ENCODE measurements around the gene RPS15.

GRCh38 chr19:1437609-1438008, 587 bp upstream of the RPS15 start:
- TF ChIP-seq ZNF274 (IDR thresholded peaks at IDR 0.05; ENCODE audit: low read depth, low read length) (no peak), SUZ12 (IDR thresholded peaks at IDR 0.05; ENCODE audit: extremely low read depth, insufficient read depth, insufficient read length) (no peak), YY1 (IDR thresholded peaks at IDR 0.05; ENCODE audit: insufficient read depth, insufficient read length) (no peak)
